IMR-90 (cell line): Measurements from ENCODE around the gene SERPINA4. TPM values are rescaled to one million over a fixed set of nuclear protein-coding genes. Genes with fewer than 3 reads are reported as not detected.

Experiments
- ATAC-seq: fragments of 200-7000 bp; cut with Tn5 transposase; 2 replicates; pipeline ENCODE4 v1.9.1; 2020; ENCODE audit warnings: low read depth, mild to moderate bottlenecking, moderate library complexity
- BruUV-seq: library from RNA; stranded (reverse); fragments of 400-500 nt; replicated peaks from 2 replicates; lab custom pipeline; 2021; lab: Mats Ljungman, UMichigan
- CTCF ChIA-PET: fragments of 300-600 bp; formaldehyde crosslinking; extraction: SDS; loops from one replicate; lab custom pipeline; 2021; ENCODE audit warnings: antibody characterized with exemption; lab: Yijun Ruan, JAX
- POLR2A ChIA-PET: fragments of 300-600 bp; sonication (Branson Sonifier 250); formaldehyde crosslinking; loops from one replicate; lab custom pipeline; 2022; ENCODE audit warnings: antibody characterized with exemption; ENCODE audit not compliant: unreplicated experiment; lab: Charles Lee
- DNase-seq: peaks from one replicate; pipeline ENCODE4 v3.0.0; 2013
- H2AFZ ChIP-seq: replicated peaks from 2 replicates; pipeline ENCODE3; 2013; ENCODE audit warnings: low read length, mild to moderate bottlenecking; ENCODE audit not compliant: poor library complexity
- H2AK5ac ChIP-seq: 2 replicates; pipeline ENCODE4 v1.6.1; 2013; ENCODE audit warnings: low read depth, low read length, inconsistent platforms
- H2AK9ac ChIP-seq: replicated peaks from 2 replicates; pipeline ENCODE3; 2013; ENCODE audit warnings: mild to moderate bottlenecking, low read depth, low read length, moderate library complexity; ENCODE audit not compliant: poor library complexity
- H2BK120ac ChIP-seq: 2 replicates; pipeline ENCODE4 v1.6.1; 2013; ENCODE audit warnings: low read depth, low read length, inconsistent platforms
- H2BK15ac ChIP-seq: 3 replicates; pipeline ENCODE4 v1.6.1; 2013; ENCODE audit warnings: low read depth, low read length, inconsistent platforms
- H2BK20ac ChIP-seq: 2 replicates; pipeline ENCODE4 v1.6.1; 2013; ENCODE audit warnings: low read depth, mild to moderate bottlenecking, inconsistent platforms, low read length, moderate library complexity
- H2BK5ac ChIP-seq: 2 replicates; pipeline ENCODE4 v1.6.1; 2013; ENCODE audit warnings: mild to moderate bottlenecking, low read depth, low read length, inconsistent platforms; ENCODE audit not compliant: poor library complexity, severe bottlenecking
- H3K14ac ChIP-seq: replicated peaks from 2 replicates; pipeline ENCODE4 v1.6.1; 2013; ENCODE audit warnings: low read depth, low read length, inconsistent platforms
- H3K18ac ChIP-seq: 2 replicates; pipeline ENCODE4 v1.6.1; 2013; ENCODE audit warnings: low read depth, low read length, control low read depth
- H3K23ac ChIP-seq: 2 replicates; pipeline ENCODE4 v1.6.1; 2013; ENCODE audit warnings: low read depth, low read length, inconsistent platforms
- H3K27ac ChIP-seq: 2 replicates; pipeline ENCODE4 v1.5.1; 2013; ENCODE audit warnings: mild to moderate bottlenecking, control low read depth, low read length; ENCODE audit not compliant: insufficient read depth
- H3K27me3 ChIP-seq: 2 replicates; pipeline ENCODE4 v1.6.1; 2013; ENCODE audit warnings: low read length; ENCODE audit not compliant: control insufficient read depth, insufficient read depth
- H3K36me3 ChIP-seq: 2 replicates; pipeline ENCODE4 v1.6.1; 2013; ENCODE audit warnings: low read length, mixed read lengths; ENCODE audit not compliant: control insufficient read depth, insufficient read depth
- H3K4ac ChIP-seq: 2 replicates; pipeline ENCODE4 v1.6.1; 2013; ENCODE audit warnings: low read depth, low read length, inconsistent platforms
- H3K4me1 ChIP-seq: 2 replicates; pipeline ENCODE4 v1.6.1; 2013; ENCODE audit warnings: low read length, mixed read lengths; ENCODE audit not compliant: control insufficient read depth, insufficient read depth
- H3K4me2 ChIP-seq: 2 replicates; pipeline ENCODE4 v1.6.1; 2013; ENCODE audit warnings: low read depth, mild to moderate bottlenecking, control low read depth, low read length, moderate library complexity
- H3K4me3 ChIP-seq: 2 replicates; pipeline ENCODE4 v1.5.1; 2013; ENCODE audit warnings: low read depth, mild to moderate bottlenecking, control low read depth, low read length, moderate library complexity; ENCODE audit not compliant: insufficient read depth
- H3K56ac ChIP-seq: 2 replicates; pipeline ENCODE4 v1.6.1; 2013; ENCODE audit warnings: low read length, inconsistent platforms; ENCODE audit not compliant: insufficient read depth; ENCODE audit errors: extremely low read depth
- H3K79me1 ChIP-seq, 2 experiments: 2 replicates each; pipeline ENCODE4 v1.6.1; 2013; ENCODE audit warnings: low read length in 2 of 2, inconsistent platforms in 1 of 2, low read depth in 1 of 2
- H3K9ac ChIP-seq: 2 replicates; pipeline ENCODE4 v1.6.1; 2013; ENCODE audit warnings: low read depth, low read length, control low read depth
- H3K9me1 ChIP-seq: 2 replicates; pipeline ENCODE4 v1.6.1; 2013; ENCODE audit warnings: low read length, inconsistent platforms; ENCODE audit not compliant: insufficient read depth
- H3K9me3 ChIP-seq: 2 replicates; pipeline ENCODE4 v1.6.1; 2013; ENCODE audit warnings: low read length; ENCODE audit not compliant: control insufficient read depth, insufficient read depth
- H4K20me1 ChIP-seq: 2 replicates; pipeline ENCODE4 v1.6.1; 2013; ENCODE audit warnings: low read length, inconsistent platforms; ENCODE audit not compliant: insufficient read depth
- H4K5ac ChIP-seq: 2 replicates; pipeline ENCODE4 v1.6.1; 2013; ENCODE audit warnings: mild to moderate bottlenecking, low read depth, low read length, control low read depth
- H4K8ac ChIP-seq, 2 experiments: 2 replicates each; pipeline ENCODE4 v1.6.1; 2013; ENCODE audit warnings: low read depth in 2 of 2, low read length in 2 of 2, control low read depth in 1 of 2, inconsistent platforms in 1 of 2
- H4K91ac ChIP-seq: 2 replicates; pipeline ENCODE4 v1.6.1; 2013; ENCODE audit warnings: low read depth, low read length, inconsistent platforms; ENCODE audit not compliant: insufficient read depth
- CEBPB ChIP-seq: IDR thresholded peaks from 2 replicates; pipeline ENCODE4 v1.6.1; 2012; ENCODE audit warnings: low read depth, low read length, improper control_type of control experiment
- NFE2L2 ChIP-seq: fragments of 150-350 bp; IDR thresholded peaks from 2 replicates; pipeline ENCODE4 v1.6.1; 2016; ENCODE audit warnings: low read depth, mild to moderate bottlenecking, low read length
- WGBS, 2 experiments: methylation state at CpG; one replicate each; pipeline versions ENCODE4 v1.1.5 to v1.1.7; 2013; ENCODE audit warnings: missing lambda C conversion rate in 2 of 2; ENCODE audit not compliant: insufficient read length in 1 of 2; ENCODE audit errors: extremely low coverage in 2 of 2; 5-methylcytosine and 5-hydroxymethylcytosine counted together
- dilution Hi-C: fragments of 300-500 bp; cut with HindIII; formaldehyde crosslinking; loops from one replicate; pipeline ENCODE4 v1.14.3; 2018; ENCODE audit warnings: low sequenced_read_pairs; ENCODE audit not compliant: unreplicated experiment
- in situ Hi-C: fragments of 300-500 bp; cut with MboI; formaldehyde crosslinking; loops from 3 replicates; pipeline ENCODE4 v1.14.3; 2019; ENCODE audit warnings: low sequenced_read_pairs, inconsistent platforms, mixed read lengths
- intact Hi-C: fragments of 100-400 bp; cut with micrococcal nuclease; formaldehyde crosslinking; loops from 2 replicates; pipeline ENCODE4 v1.10.0; 2022
- polyA plus RNA-seq, 3 experiments: library from polyadenylated mRNA; depleted of rRNA; stranded (reverse); fragments of >200 nt; gene quantifications; 2 replicates each; pipeline ENCODE4 v1.2.3, GENCODE V29; 2012; ENCODE audit warnings: low replicate concordance in 1 of 3
- total RNA-seq: library from RNA; depleted of rRNA; stranded (reverse); fragments of >200 nt; gene quantifications from 2 replicates; pipeline ENCODE4 v1.2.3, GENCODE V29; 2012
- TF ChIP-seq, protein P1 (sequence below): fragments of 150-350 bp; IDR thresholded peaks from 2 replicates; pipeline ENCODE4 v1.6.1; 2016; ENCODE audit warnings: low read depth, mild to moderate bottlenecking, low read length, moderate library complexity, borderline replicate concordance

SERPINA4 gene
- total and polyA plus RNA-seq, 2 of the 4 experiments (the other 2 are of a cell fraction) = not detected

DNA sequence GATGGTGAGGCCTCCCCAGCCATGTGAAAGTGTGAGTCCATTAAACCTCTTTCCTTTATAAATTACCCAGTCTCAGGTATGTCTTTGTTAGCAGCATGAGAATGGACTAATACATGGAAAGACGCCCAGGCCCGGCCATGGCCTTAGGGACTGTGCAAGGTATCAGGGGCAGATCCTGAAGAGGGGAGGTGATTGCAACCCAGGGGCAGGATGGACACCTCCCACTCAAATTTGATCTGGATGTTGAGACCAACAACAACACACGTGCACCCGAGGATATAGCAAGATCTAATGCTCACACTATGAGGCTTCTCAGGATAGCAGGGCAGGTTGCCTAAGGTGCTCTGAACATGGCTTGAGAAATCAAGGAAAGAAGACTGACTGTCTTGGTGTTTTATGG is 13.5 kb upstream of the SERPINA4 start:
- intact Hi-C loops = no loop called here
- Histone ChIP-seq H3K14ac (no peak overlapping the region), H3K18ac (no peak overlapping the region), H3K4me2 (no peak overlapping the region), H4K20me1 (no peaks in the 10 kb centered on the region), H2BK5ac (no peak overlapping the region), H3K23ac (no peak overlapping the region), H2BK20ac (no peak overlapping the region), H4K91ac (no peak overlapping the region), H3K56ac (no peak overlapping the region), H3K4me3 (no peak overlapping the region), H3K4me1 (no peaks in the 10 kb centered on the region), H2AK5ac (no peak overlapping the region), H3K9me3 (0 out of 2 replicates have a peak, but pooled peaks cover 4% of the 10 kb centered on the region), H3K9ac (no peak overlapping the region), H4K5ac (no peak overlapping the region), H3K27me3 (no peaks in the 10 kb centered on the region), H4K8ac (no peak overlapping the region), H3K27ac (no peak overlapping the region), H3K79me1 (no peaks in the 10 kb centered on the region), H2AK9ac (no peak overlapping the region), H2BK120ac (no peak overlapping the region), H3K36me3 (no peaks in the 10 kb centered on the region), H3K9me1 (no peaks in the 10 kb centered on the region), H2AFZ (no peak overlapping the region), H3K4ac (no peak overlapping the region), H2BK15ac (no peak overlapping the region)
- POLR2A ChIA-PET = no interaction called here
- DNase-seq (no peak), ATAC-seq (no peak)
- no peak for TF ChIP-seq CEBPB
- no peak for TF ChIP-seq NFE2L2
- TF ChIP-seq, protein P1, sequence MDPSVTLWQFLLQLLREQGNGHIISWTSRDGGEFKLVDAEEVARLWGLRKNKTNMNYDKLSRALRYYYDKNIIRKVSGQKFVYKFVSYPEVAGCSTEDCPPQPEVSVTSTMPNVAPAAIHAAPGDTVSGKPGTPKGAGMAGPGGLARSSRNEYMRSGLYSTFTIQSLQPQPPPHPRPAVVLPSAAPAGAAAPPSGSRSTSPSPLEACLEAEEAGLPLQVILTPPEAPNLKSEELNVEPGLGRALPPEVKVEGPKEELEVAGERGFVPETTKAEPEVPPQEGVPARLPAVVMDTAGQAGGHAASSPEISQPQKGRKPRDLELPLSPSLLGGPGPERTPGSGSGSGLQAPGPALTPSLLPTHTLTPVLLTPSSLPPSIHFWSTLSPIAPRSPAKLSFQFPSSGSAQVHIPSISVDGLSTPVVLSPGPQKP = no peak
- in situ Hi-C loops = no loop called here
- no CpG with 5 or more reads among the region's 4 CpGs for WGBS, 2 experiments
- BruUV-seq = no TSS peak
- CTCF ChIA-PET = no interaction called here
- dilution Hi-C loops = no loop called here
